Kidney (tissue), 14 donors: ENCODE results near the gene IGSF11. TPM values are rescaled to one million over a fixed set of nuclear protein-coding genes. Genes with fewer than 3 reads are reported as not detected.
"Not testable (repeated sequence)": the region's sequence is repeated elsewhere in the genome, so short reads cannot be mapped to it uniquely, and the experiment has no call there.

Experiments
- DNase-seq, 5 donors: peaks; one replicate each; pipeline ENCODE4 v3.0.0-alpha.2; 2013 to 2020
- FAIRE-seq: peaks from 2 replicates; lab custom pipeline; 2012; peaks lifted over from hg19 to GRCh38; lab: Jason Lieb, UNC
- H3K27ac ChIP-seq, 2 donors: one replicate each; pipeline ENCODE4 v1.7.0; 2013; ENCODE audit warnings: low read depth in 2 of 2, low read length in 2 of 2, inconsistent platforms in 1 of 2
- H3K27me3 ChIP-seq: one replicate; pipeline ENCODE4 v1.7.1; 2013; ENCODE audit warnings: low read length, inconsistent platforms; ENCODE audit not compliant: control insufficient read depth, insufficient read depth
- H3K36me3 ChIP-seq, 3 donors: one replicate each; pipeline versions ENCODE4 v1.7.0 to v1.7.1; 2013; ENCODE audit warnings: low read length in 3 of 3, control low read depth in 1 of 3, inconsistent platforms in 1 of 3; ENCODE audit not compliant: insufficient read depth in 3 of 3, control insufficient read depth in 2 of 3
- H3K4me1 ChIP-seq, 3 donors: one replicate each; pipeline versions ENCODE4 v1.7.0 to v1.7.1; 2013; ENCODE audit warnings: low read length in 3 of 3, inconsistent platforms in 1 of 3, low read depth in 1 of 3; ENCODE audit not compliant: control insufficient read depth in 2 of 3, insufficient read depth in 2 of 3
- H3K4me3 ChIP-seq, 3 donors: one replicate each; pipeline versions ENCODE4 v1.7.0 to v1.8.1; 2013; ENCODE audit warnings: low read length in 3 of 3, control low read depth in 1 of 3, inconsistent platforms in 1 of 3
- H3K9ac ChIP-seq, 3 donors: one replicate each; pipeline versions ENCODE4 v1.7.0 to v1.7.1; 2013; ENCODE audit warnings: low read length in 3 of 3, control low read depth in 1 of 3, inconsistent platforms in 1 of 3
- H3K9me3 ChIP-seq, 3 donors: one replicate each; pipeline versions ENCODE4 v1.7.0 to v1.7.1; 2013; ENCODE audit warnings: low read length in 3 of 3, control low read depth in 1 of 3, inconsistent platforms in 1 of 3; ENCODE audit not compliant: control insufficient read depth in 2 of 3, insufficient read depth in 1 of 3
- CTCF ChIP-seq: IDR thresholded peaks from 3 replicates; pipeline ENCODE4 v1.5.1; 2012; ENCODE audit warnings: mild to moderate bottlenecking, moderate library complexity, borderline replicate concordance; ENCODE audit not compliant: insufficient read depth; ENCODE audit errors: extremely low read depth
- intact Hi-C: fragments of 100-400 bp; cut with DNase I; formaldehyde crosslinking; loops from one replicate; pipeline ENCODE4 v1.11.1; 2022
- polyA plus RNA-seq: library from polyadenylated mRNA; stranded (reverse); fragments of 350-450 nt; fragmentation: Illumina TruSeq; extraction: RNeasy Lipid Tissue Mini Kit (QIAGEN cat#74804); gene quantifications from one replicate; pipeline ENCODE4 v1.2.3, GENCODE V29; 2014; ENCODE audit warnings: low read depth, low replicate concordance; ENCODE audit not compliant: insufficient read depth
- total RNA-seq: library from RNA; stranded (reverse); fragmentation: NEBNext Ultra II Directional; extraction: Animal tissue kit (Norgen Biotek cat#: 25700); gene quantifications from one replicate; pipeline ENCODE4 v1.2.1, GENCODE V29; 2021
- donor health status: control.
- donor health status: control.
- donor health status: control.
- donor health status: control.
- donor health status: control.
- donor health status: DM: yes; HTN: yes; CAD: no.
- donor health status: Normal renal cell carcinoma (clear cell type).

Gene IGSF11
- total and polyA plus RNA-seq, 2 donors from 2014 or later: 1.3 to 6.7 TPM

GRCh38 chr3:118859950-118860349 is 174.7 kb downstream of the IGSF11 start:
- Histone ChIP-seq H3K9me3 (peaks cover 0 to 3% (median 0%) of the 10 kb centered on the region in 3 donors), H3K9ac (no peak overlapping the region), H3K27me3 (no peaks in the 10 kb centered on the region), H3K27ac (no peak overlapping the region), H3K4me1 (no peaks in the 10 kb centered on the region), H3K36me3 (no peaks in the 10 kb centered on the region), H3K4me3 (no peak overlapping the region)
- no peak for TF ChIP-seq CTCF
- intact Hi-C loops: no loop called here
- DNase-seq: no peak
- FAIRE-seq: no peak

GRCh38 chr3:118851466-118852193 is 183.0 kb downstream of the IGSF11 start:
- H3K4me3 ChIP-seq, H3K27me3 ChIP-seq, intact Hi-C loops, H3K9me3 ChIP-seq, H3K36me3 ChIP-seq, DNase-seq, FAIRE-seq, H3K4me1 ChIP-seq, H3K9ac ChIP-seq, H3K27ac ChIP-seq: not testable (repeated sequence)

- FAIRE-seq (no peak), DNase-seq (no peak)
- H3K27me3 ChIP-seq: no peaks in the 10 kb centered on the region
- no peak overlapping the region for H3K27ac ChIP-seq
- intact Hi-C loops: no loop called here
- no peaks in the 10 kb centered on the region for H3K9me3 ChIP-seq
- no peak overlapping the region for H3K9ac ChIP-seq
- TF ChIP-seq CTCF: no peak
- no peak overlapping the region for H3K4me3 ChIP-seq
- no peaks in the 10 kb centered on the region for H3K36me3 ChIP-seq
- H3K4me1 ChIP-seq: no peaks in the 10 kb centered on the region
Measured at GRCh38 chr3:118850687-118851086, 184.0 kb downstream of the IGSF11 start.

Other genes with a start within 250 kb of the IGSF11 start
- not detected for gene TEX55, start 111.3 kb upstream of the IGSF11 start, total RNA-seq
- gene TEX55, start 111.3 kb upstream of the IGSF11 start, polyA plus RNA-seq: not detected
- 12.4 TPM for gene UPK1B, start 138.8 kb upstream of the IGSF11 start, total RNA-seq
- 3.9 TPM for gene UPK1B, start 138.8 kb upstream of the IGSF11 start, polyA plus RNA-seq
- 23.1 TPM for gene B4GALT4, start 206.0 kb upstream of the IGSF11 start, total RNA-seq
- gene B4GALT4, start 206.0 kb upstream of the IGSF11 start, polyA plus RNA-seq: 29.9 TPM